K562 (cell line): ENCODE results near the gene TRAF3IP1. TPM values are rescaled to one million over a fixed set of nuclear protein-coding genes. Genes with fewer than 3 reads are reported as not detected.

Experiments
- BDP1 ChIP-seq: IDR thresholded peaks from 3 replicates; pipeline ENCODE4 v1.6.1; 2011; ENCODE audit not compliant: insufficient read length, insufficient read depth
- BRD9 ChIP-seq: fragments of 450-650 bp; IDR thresholded peaks from 2 replicates; pipeline ENCODE4 v1.6.1; 2018; ENCODE audit warnings: low read depth; ENCODE audit not compliant: partially characterized antibody
- COPS2 ChIP-seq: fragments of 450-650 bp; conservative IDR thresholded peaks from 2 replicates; pipeline ENCODE4 v1.6.1; 2016; ENCODE audit warnings: mild to moderate bottlenecking, moderate library complexity
- ETS2 ChIP-seq: IDR thresholded peaks from 2 replicates; pipeline ENCODE4 v1.6.1; 2016; ENCODE audit warnings: borderline replicate concordance, missing genetic modification characterization, mild to moderate bottlenecking, moderate library complexity, missing compliant biosample characterization; ENCODE audit not compliant: poor library complexity, severe bottlenecking
- EZH2 ChIP-seq: IDR thresholded peaks from 2 replicates; pipeline ENCODE4 v1.6.1; 2012; ENCODE audit warnings: low read depth, mild to moderate bottlenecking, inconsistent platforms, low read length, borderline replicate concordance
- KDM1A ChIP-seq, 2 experiments: fragments of 450-650 bp; IDR thresholded peaks; 2 replicates each; pipeline ENCODE4 v1.6.1; 2016; ENCODE audit warnings: mild to moderate bottlenecking in 2 of 2
- KDM2B ChIP-seq: fragments of 250-450 bp; sonication (Bioruptor Pico); IDR thresholded peaks from 2 replicates; pipeline ENCODE4 v1.8.0; 2021; ENCODE audit warnings: mild to moderate bottlenecking, moderate library complexity
- NRF1 ChIP-seq, 2 experiments: fragments of 450-650 bp; IDR thresholded peaks in 1 of 2; conservative IDR thresholded peaks in 1 of 2; 2 replicates each; pipeline ENCODE4 v1.6.1; 2014; ENCODE audit warnings: mild to moderate bottlenecking in 2 of 2
- POLR2G ChIP-seq: fragments of 200-400 bp; formaldehyde crosslinking; IDR thresholded peaks from 2 replicates; pipeline ENCODE4 v1.6.1; 2017; ENCODE audit warnings: low read depth, mild to moderate bottlenecking, antibody characterized with exemption, low read length, moderate library complexity
- RCOR1 ChIP-seq, 2 experiments: IDR thresholded peaks; 2 replicates each; pipeline ENCODE4 v1.6.1; 2012; ENCODE audit warnings: low read depth in 2 of 2, low read length in 2 of 2, borderline replicate concordance in 1 of 2, improper control_type of control experiment in 1 of 2
- SNRNP70 ChIP-seq: fragments of 200-400 bp; formaldehyde crosslinking; optimal IDR thresholded peaks from 2 replicates; pipeline ENCODE3; 2017; ENCODE audit warnings: low read depth, low read length
- TAF15 ChIP-seq: fragments of 200-400 bp; formaldehyde crosslinking; IDR thresholded peaks from 2 replicates; pipeline ENCODE4 v1.6.1; 2017; ENCODE audit warnings: mild to moderate bottlenecking, low read depth, low read length, moderate library complexity
- ZBED1 ChIP-seq: IDR thresholded peaks from 2 replicates; pipeline ENCODE4 v1.6.1; 2014
- ZNF316 ChIP-seq: fragments of 450-650 bp; IDR thresholded peaks from 2 replicates; pipeline ENCODE4 v1.6.1; 2016
- ZNF668 ChIP-seq: fragments of 250-450 bp; sonication (Bioruptor Pico); IDR thresholded peaks from 2 replicates; pipeline ENCODE4 v1.8.0; 2022; ENCODE audit warnings: mild to moderate bottlenecking, inconsistent platforms
- polyA plus RNA-seq, 8 experiments: library from polyadenylated mRNA; depleted of rRNA in 4 of 8; stranded (reverse) in 5 of 8; unstranded in 3 of 8; fragments of >200 nt; fragmentation: Nextera tagmentation in 2 of 8; fragmentation: Illumina TruSeq in 1 of 8; extraction: Ambion mirVana in 2 of 8; extraction: Trizol in 1 of 8; gene quantifications; 2 replicates each; pipeline versions ENCODE4 v1.2.1 to v1.2.3, GENCODE V29; 2011 to 2014; ENCODE audit warnings: inconsistent platforms in 1 of 8, missing spikeins in 1 of 8
- total RNA-seq, 7 experiments: library from RNA; depleted of rRNA in 6 of 7; stranded (reverse); fragments of >200 nt in 6 of 7; fragmentation: Illumina TruSeq in 2 of 7; extraction: Trizol in 2 of 7; gene quantifications; 2 replicates each; pipeline versions ENCODE4 v1.2.1 to v1.2.3, GENCODE V29; 2011 to 2021; ENCODE audit warnings: low replicate concordance in 1 of 7
- TF ChIP-seq, protein P1 (sequence below): fragments of 250-450 bp; sonication (Bioruptor Pico); IDR thresholded peaks from 2 replicates; pipeline ENCODE4 v1.5.0; 2021; ENCODE audit warnings: mild to moderate bottlenecking, moderate library complexity
- TF ChIP-seq, protein P2 (sequence below): fragments of 450-650 bp; IDR thresholded peaks from 2 replicates; pipeline ENCODE4 v1.6.1; 2017; ENCODE audit warnings: antibody characterized with exemption, mild to moderate bottlenecking
- TF ChIP-seq, protein P3 (sequence below): sonication (generic); formaldehyde crosslinking; IDR thresholded peaks from 2 replicates; pipeline ENCODE4 v1.5.0; 2020; ENCODE audit warnings: missing genetic modification reagents
- TF ChIP-seq, protein P4 (sequence below): sonication (generic); formaldehyde crosslinking; IDR thresholded peaks from 2 replicates; pipeline ENCODE4 v1.8.0; 2022; ENCODE audit warnings: mild to moderate bottlenecking, missing genetic modification reagents

The TRAF3IP1 gene
- total and polyA plus RNA-seq, 9 of the 15 experiments (the other 6 are each of a cell fraction or from before 2014, with no cell fraction given) = 1.3 to 7.4 (median 3.4) TPM

DNA sequence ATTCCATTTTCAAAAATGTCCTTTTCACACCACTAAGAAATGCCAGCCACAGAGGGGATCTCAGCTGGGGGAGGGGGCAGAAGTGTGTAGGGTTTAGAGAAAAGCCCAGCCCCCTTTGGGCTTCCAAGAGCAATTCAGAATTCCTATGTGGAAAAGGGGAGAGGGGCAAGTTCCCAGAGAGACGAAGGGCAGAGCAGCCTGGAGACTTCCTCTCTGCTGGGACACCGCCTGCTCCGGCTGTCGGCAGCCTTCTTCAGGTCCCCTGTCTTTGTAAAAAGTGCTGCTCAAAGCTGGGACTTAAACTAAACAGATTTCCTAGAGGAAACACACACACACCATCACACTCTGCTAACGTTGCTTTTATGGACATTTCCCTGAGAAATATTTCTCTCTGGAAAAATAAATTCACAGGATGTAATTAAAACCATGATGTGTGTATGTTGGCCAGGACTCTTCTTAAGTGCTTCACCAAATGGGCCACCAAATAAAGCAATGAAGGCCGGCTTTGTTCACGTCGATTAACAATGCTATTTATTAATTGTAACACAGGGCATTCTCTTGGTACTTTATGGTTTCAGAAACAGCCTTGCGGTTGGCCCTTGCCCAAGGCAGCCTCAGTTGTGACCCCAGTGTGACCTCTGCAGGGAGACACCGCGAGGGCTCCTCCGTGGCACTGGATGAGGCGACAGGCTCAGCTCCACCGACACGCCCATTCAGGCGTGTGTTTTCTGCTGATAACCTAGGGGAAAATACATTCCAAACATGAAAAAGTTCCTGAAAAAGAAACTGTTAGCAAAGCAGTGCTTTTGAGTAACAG is 100.8 kb downstream of the TRAF3IP1 start (continued):
- TF ChIP-seq, protein P1, sequence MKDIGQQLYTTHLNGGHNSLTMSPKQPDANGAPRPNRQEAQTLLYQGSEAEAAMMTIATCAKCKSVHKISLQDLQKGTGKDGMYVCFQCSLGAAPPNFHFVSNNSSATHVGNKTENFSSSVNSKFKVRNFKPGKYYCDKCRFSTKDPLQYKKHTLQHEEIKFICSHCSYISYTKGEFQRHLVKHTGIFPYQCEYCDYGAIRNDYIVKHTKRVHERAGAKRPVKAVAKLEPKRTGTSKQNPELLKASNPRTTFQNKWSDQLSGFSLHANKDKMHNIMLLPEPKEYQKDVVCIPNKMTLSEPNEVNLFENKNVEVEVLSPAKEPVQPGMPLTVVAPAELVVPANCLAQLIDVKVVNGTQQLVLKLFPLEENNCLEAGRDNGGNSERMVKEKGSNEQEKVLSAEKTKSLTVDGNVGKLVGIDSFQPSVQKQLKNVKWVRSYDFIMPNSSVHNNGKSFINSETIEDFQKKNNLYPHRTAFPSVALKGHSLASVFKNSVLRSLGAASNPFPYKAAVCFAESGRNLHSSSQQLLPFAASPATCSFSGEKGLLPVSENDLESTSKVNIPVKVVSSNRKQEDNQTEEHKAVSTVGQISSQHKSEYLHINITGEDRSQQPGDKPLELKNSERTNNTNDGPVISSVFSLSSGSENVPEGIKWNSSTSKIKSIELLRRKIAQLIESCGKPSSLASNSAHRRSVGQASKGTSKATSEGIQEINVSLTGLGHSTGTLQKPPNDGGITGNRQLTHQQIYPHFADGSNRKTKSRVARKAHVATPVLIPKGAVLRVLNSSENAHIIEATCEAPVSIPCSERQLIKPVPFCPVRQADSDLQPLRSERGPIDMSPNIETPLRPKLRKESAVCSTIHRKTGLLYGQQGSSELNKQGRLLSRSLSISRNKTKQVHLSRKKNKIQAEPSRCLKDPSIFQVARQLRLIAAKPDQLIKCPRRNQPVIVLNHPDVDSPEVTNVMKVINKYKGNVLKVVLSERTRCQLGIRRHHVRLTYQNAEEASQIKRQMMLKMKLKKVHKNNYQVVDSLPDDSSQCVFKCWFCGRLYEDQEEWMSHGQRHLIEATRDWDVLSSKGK (CRISPR knock-in tag) = no peak
- TF ChIP-seq TAF15 = no peak
- TF ChIP-seq, protein P2, sequence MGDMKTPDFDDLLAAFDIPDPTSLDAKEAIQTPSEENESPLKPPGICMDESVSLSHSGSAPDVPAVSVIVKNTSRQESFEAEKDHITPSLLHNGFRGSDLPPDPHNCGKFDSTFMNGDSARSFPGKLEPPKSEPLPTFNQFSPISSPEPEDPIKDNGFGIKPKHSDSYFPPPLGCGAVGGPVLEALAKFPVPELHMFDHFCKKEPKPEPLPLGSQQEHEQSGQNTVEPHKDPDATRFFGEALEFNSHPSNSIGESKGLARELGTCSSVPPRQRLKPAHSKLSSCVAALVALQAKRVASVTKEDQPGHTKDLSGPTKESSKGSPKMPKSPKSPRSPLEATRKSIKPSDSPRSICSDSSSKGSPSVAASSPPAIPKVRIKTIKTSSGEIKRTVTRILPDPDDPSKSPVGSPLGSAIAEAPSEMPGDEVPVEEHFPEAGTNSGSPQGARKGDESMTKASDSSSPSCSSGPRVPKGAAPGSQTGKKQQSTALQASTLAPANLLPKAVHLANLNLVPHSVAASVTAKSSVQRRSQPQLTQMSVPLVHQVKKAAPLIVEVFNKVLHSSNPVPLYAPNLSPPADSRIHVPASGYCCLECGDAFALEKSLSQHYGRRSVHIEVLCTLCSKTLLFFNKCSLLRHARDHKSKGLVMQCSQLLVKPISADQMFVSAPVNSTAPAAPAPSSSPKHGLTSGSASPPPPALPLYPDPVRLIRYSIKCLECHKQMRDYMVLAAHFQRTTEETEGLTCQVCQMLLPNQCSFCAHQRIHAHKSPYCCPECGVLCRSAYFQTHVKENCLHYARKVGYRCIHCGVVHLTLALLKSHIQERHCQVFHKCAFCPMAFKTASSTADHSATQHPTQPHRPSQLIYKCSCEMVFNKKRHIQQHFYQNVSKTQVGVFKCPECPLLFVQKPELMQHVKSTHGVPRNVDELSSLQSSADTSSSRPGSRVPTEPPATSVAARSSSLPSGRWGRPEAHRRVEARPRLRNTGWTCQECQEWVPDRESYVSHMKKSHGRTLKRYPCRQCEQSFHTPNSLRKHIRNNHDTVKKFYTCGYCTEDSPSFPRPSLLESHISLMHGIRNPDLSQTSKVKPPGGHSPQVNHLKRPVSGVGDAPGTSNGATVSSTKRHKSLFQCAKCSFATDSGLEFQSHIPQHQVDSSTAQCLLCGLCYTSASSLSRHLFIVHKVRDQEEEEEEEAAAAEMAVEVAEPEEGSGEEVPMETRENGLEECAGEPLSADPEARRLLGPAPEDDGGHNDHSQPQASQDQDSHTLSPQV = peak; percentile 70
- TF ChIP-seq ETS2 (tag) = no peak
- TF ChIP-seq COPS2 = no peak
- no peak for TF ChIP-seq ZBED1
- TF ChIP-seq, protein P3, sequence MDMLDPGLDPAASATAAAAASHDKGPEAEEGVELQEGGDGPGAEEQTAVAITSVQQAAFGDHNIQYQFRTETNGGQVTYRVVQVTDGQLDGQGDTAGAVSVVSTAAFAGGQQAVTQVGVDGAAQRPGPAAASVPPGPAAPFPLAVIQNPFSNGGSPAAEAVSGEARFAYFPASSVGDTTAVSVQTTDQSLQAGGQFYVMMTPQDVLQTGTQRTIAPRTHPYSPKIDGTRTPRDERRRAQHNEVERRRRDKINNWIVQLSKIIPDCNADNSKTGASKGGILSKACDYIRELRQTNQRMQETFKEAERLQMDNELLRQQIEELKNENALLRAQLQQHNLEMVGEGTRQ = no peak
- TF ChIP-seq BDP1 = no peak
- no peak for TF ChIP-seq BRD9
- 0 out of 2 replicates have a peak, but pooled peaks have one; percentile 3 for TF ChIP-seq KDM2B (CRISPR knock-in tag)
- TF ChIP-seq RCOR1 (IDR thresholded peaks at IDR 0.05; ENCODE audit: borderline replicate concordance in 1 of 2, low read depth in 2 of 2, low read length in 2 of 2) = peak in 1 of 2 experiments; percentile 74; a peak in 1 of 4 replicates
- no peak for TF ChIP-seq SNRNP70
- TF ChIP-seq, protein P4, sequence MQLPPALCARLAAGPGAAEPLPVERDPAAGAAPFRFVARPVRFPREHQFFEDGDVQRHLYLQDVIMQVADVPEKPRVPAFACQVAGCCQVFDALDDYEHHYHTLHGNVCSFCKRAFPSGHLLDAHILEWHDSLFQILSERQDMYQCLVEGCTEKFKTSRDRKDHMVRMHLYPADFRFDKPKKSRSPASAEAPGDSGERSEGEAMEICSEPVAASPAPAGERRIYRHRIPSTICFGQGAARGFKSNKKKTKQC = no peak
- TF ChIP-seq EZH2 = no peak
- no peak for TF ChIP-seq ZNF668 (CRISPR knock-in tag)
- TF ChIP-seq ZNF316 = no peak
- peak; percentile 50 to 55; a peak in 2 of 4 replicates for TF ChIP-seq KDM1A (IDR thresholded peaks at IDR 0.05)
- peak; percentile 54 to 63 for TF ChIP-seq NRF1 (conservative IDR thresholded peaks at IDR 0.05 in 1 of 2, IDR thresholded peaks at IDR 0.05 in 1 of 2)
- 0 out of 2 replicates have a peak, but pooled peaks have one; percentile 43 for TF ChIP-seq POLR2G
